Stomach (tissue), 9 donors: ENCODE data around the gene DICER1. TPM values are rescaled to one million over a fixed set of nuclear protein-coding genes. Genes with fewer than 3 reads are reported as not detected.

Experiments
- DNase-seq, 2 donors: peaks; one replicate each; pipeline versions ENCODE4 v3.0.0 to v3.0.0-alpha.2; 2013 to 2019
- H3K27ac ChIP-seq, 5 donors: fragments of 200-600 bp in 4 of 5; sonication (generic) in 4 of 5; one replicate each; pipeline ENCODE4 v1.5.1; 2013 to 2019; ENCODE audit warnings: mild to moderate bottlenecking in 1 of 5, moderate library complexity in 1 of 5
- H3K27me3 ChIP-seq, 3 donors: fragments of 200-600 bp; sonication (generic); one replicate each; pipeline ENCODE4 v1.5.1; 2017 to 2019; ENCODE audit warnings: mixed run types in 1 of 3
- H3K36me3 ChIP-seq, 4 donors: fragments of 200-600 bp; sonication (generic); 1 replicate in 3 of 4; 2 replicates in 1 of 4; pipeline ENCODE4 v1.5.1; 2016 to 2019
- H3K4me1 ChIP-seq, 4 donors: fragments of 200-600 bp; sonication (generic); one replicate each; pipeline ENCODE4 v1.5.1; 2016 to 2019
- H3K4me3 ChIP-seq, 4 donors: fragments of 200-600 bp; sonication (generic) in 3 of 4; one replicate each; pipeline ENCODE4 v1.5.1; 2016 to 2019; ENCODE audit warnings: mild to moderate bottlenecking in 1 of 4
- H3K9me3 ChIP-seq, 4 donors: fragments of 200-600 bp; sonication (generic); one replicate each; pipeline ENCODE4 v1.5.1; 2016 to 2019
- EP300 ChIP-seq: sonication (generic); formaldehyde crosslinking; IDR thresholded peaks from one replicate; pipeline ENCODE4 v1.6.1; 2017; ENCODE audit warnings: antibody characterized with exemption
- POLR2A ChIP-seq, 4 donors: fragments of 450-650 bp; IDR thresholded peaks; one replicate each; pipeline ENCODE4 v1.6.1; 2016; ENCODE audit warnings: antibody characterized with exemption in 4 of 4, control low read depth in 2 of 4, mild to moderate bottlenecking in 1 of 4, moderate library complexity in 1 of 4
- POLR2AphosphoS5 ChIP-seq, 3 donors: sonication (generic); formaldehyde crosslinking; IDR thresholded peaks; one replicate each; pipeline ENCODE4 v1.6.1; 2016; ENCODE audit warnings: antibody characterized with exemption in 3 of 3
- WGBS, 5 donors: extraction: QIAGEN DNeasy Blood & Tissue Kit in 3 of 5; methylation state at CpG; one replicate each; pipeline versions ENCODE4 v1.1.5 to v1.1.7; 2013 to 2018; 5-methylcytosine and 5-hydroxymethylcytosine counted together
- intact Hi-C: fragments of 100-400 bp; cut with DNase I; formaldehyde crosslinking; loops from one replicate; pipeline ENCODE4 v1.15.1; 2023; ENCODE audit warnings: low total_unique reads
- polyA plus RNA-seq, 3 donors: library from polyadenylated mRNA; stranded (reverse); fragments of 200-250 nt; gene quantifications; one replicate each; pipeline ENCODE4 v1.2.3, GENCODE V29; 2013
- total RNA-seq, 5 donors: library from RNA; depleted of rRNA; stranded (reverse); fragments of >200 nt; gene quantifications; one replicate each; pipeline versions ENCODE4 v1.1.0 to v1.2.3, GENCODE V29; 2014 to 2016
- TF ChIP-seq, protein P1 (sequence below), 7 experiments: fragments of 450-650 bp in 4 of 7; fragments of 200-600 bp in 3 of 7; sonication (generic) in 3 of 7; IDR thresholded peaks; one replicate each; pipeline ENCODE4 v1.5.1; 2016 to 2019; ENCODE audit warnings: antibody characterized with exemption in 7 of 7, control low read depth in 2 of 7, mild to moderate bottlenecking in 1 of 7
- donor health status: healthy with polysubstance abuse.
- donor health status: Bipolar disorder and iron deficiency.
- donor health status: healthy.

Gene DICER1
- total and polyA plus RNA-seq, 8 donors = 6.1 to 104 (median 53.4) TPM

DNA sequence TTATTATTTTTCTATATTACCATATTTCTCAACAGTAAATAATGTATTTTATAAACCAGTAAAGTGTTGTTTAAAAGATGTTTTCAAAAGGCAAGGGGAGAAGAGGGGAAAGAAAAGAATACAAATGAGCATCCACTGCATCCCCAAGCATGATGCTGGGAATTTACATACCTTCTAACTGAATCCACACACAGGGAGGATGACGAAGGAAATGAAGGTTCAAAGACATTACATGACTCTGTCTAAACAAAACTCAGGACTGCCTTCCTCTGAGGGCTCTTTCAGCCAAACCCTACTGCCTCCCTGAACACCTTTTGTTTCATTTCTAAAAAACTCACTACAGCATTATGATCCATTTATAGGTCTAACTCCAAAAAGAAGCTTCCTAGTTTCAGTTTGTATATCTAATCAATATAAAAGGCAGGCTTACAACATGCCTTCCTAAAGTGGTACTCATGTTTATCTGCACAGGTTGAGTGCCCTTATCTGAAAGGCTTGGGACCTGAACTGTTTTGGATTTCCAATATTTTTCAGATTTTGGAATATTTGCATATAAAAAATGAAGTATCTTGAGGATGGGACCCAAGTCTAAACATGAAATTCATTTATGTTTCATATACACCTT, 30.3 kb downstream of the DICER1 start:
- TF ChIP-seq, protein P1, sequence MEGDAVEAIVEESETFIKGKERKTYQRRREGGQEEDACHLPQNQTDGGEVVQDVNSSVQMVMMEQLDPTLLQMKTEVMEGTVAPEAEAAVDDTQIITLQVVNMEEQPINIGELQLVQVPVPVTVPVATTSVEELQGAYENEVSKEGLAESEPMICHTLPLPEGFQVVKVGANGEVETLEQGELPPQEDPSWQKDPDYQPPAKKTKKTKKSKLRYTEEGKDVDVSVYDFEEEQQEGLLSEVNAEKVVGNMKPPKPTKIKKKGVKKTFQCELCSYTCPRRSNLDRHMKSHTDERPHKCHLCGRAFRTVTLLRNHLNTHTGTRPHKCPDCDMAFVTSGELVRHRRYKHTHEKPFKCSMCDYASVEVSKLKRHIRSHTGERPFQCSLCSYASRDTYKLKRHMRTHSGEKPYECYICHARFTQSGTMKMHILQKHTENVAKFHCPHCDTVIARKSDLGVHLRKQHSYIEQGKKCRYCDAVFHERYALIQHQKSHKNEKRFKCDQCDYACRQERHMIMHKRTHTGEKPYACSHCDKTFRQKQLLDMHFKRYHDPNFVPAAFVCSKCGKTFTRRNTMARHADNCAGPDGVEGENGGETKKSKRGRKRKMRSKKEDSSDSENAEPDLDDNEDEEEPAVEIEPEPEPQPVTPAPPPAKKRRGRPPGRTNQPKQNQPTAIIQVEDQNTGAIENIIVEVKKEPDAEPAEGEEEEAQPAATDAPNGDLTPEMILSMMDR (IDR thresholded peaks at IDR 0.05) = no peak
- no peak for TF ChIP-seq POLR2A (IDR thresholded peaks at IDR 0.05)
- TF ChIP-seq EP300 = no peak
- Histone ChIP-seq H3K27me3 (no peaks in the 10 kb centered on the region), H3K9me3 (no peaks in the 10 kb centered on the region), H3K4me1 (peaks cover 0 to 25% (median 16%) of the 10 kb centered on the region in 4 donors), H3K4me3 (no peak overlapping the region), H3K36me3 (peaks cover 4 to 73% (median 67%) of the 10 kb centered on the region in 4 donors), H3K27ac (no peak overlapping the region)
- no peak for DNase-seq
- WGBS, 5 donors = 77 to 85% (median 83%) methylated on average over 1 of the region's 1 CpG
- intact Hi-C loops = no loop called here

DNA sequence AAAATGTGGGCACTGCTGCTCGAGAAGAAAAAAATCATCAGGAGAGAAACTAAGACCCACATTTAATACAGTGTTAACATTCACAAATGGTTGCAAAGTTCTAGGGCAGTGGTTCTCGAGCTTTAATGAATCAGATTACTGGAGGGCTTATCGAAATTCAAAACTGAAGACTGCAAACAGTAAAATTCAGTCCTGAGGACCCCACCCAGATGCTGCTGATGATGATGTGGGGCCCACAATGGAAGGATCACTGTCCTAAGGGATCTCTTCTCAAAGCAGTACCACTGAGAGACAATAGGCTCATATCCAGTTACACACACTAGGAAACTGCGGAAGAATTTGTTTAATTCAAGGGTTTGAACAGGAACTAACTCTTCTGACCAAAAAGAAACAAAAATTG, 31.4 kb downstream of the DICER1 start:
- Histone ChIP-seq H3K36me3 (peaks cover 4 to 68% (median 58%) of the 10 kb centered on the region in 4 donors), H3K27me3 (no peaks in the 10 kb centered on the region), H3K9me3 (no peaks in the 10 kb centered on the region), H3K27ac (no peak overlapping the region), H3K4me3 (no peak overlapping the region), H3K4me1 (peaks cover 0 to 25% (median 16%) of the 10 kb centered on the region in 4 donors)
- WGBS, 5 donors = 80 to 88% (median 85%) methylated on average over 4 of the region's 4 CpGs
- no peak for DNase-seq
- intact Hi-C loops = no loop called here
- TF ChIP-seq, protein P1 (IDR thresholded peaks at IDR 0.05) = no peak
- TF ChIP-seq POLR2AphosphoS5 (IDR thresholded peaks at IDR 0.05) (no peak), EP300 (no peak), POLR2A (IDR thresholded peaks at IDR 0.05) (no peak)

DNA sequence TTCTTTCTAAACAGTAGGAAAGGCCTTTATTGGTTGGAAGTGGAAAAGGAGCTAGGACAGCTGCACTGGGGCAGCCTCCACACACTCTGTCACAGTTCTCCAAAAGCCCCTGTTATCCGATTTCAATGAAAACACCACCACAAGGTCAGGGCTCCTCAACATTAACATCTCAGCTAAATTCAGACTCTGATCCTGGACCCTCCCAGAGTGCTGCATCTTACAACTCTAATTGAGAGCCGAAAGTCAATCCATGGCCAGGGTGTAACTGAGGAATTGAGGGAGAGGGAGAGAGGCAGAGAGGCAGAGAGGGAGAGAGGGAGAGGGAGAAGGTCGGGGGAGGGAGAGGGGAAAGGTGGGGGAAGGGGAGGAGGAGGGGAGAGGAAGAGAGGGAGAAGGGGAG, 32.1 kb downstream of the DICER1 start:
- DNase-seq = no peak
- Histone ChIP-seq H3K27me3 (no peaks in the 10 kb centered on the region), H3K36me3 (peaks cover 4 to 68% (median 51%) of the 10 kb centered on the region in 4 donors), H3K4me3 (no peak overlapping the region), H3K9me3 (no peaks in the 10 kb centered on the region), H3K4me1 (peaks cover 0 to 25% (median 16%) of the 10 kb centered on the region in 4 donors), H3K27ac (no peak overlapping the region)
- intact Hi-C loops = no loop called here
- TF ChIP-seq, protein P1 (IDR thresholded peaks at IDR 0.05) = no peak
- no peak for TF ChIP-seq EP300
- TF ChIP-seq POLR2AphosphoS5 (IDR thresholded peaks at IDR 0.05) = no peak
- TF ChIP-seq POLR2A (IDR thresholded peaks at IDR 0.05) = no peak
- WGBS, 5 donors = 72 to 86% (median 85%) methylated on average over 2 to 3 of the region's 3 CpGs

DNA sequence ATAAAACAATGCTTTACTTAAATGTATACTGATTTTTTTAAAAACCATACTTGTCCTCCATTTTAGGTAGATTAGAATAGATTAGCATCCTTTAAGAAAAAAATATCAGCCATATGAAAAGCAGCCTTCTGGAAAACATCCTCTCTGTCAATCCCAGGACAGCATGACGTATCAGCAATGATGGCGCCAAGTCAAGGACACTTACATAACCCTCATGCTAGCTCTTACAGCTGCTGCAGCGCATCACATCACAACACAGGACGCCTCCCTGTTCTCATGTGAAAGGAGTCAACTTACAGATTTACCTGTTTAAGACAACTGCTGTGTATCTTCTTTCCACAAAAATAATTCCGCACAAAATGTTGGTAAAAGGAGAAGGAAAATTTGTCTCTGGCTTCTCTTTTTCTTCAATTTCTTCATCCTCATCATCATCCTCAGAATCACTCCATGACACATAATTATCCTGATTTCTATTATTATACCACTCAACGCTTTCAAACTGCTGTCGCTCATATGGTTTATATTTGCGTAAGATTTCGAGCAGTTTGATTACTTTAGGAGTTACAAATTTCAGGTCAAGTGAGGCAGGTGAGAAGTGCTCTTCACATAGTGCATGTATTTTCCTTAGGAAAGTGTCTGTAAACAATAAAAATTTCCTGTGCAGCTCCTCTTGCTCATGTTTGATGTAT, 33.3 kb downstream of the DICER1 start:
- peaks cover 4 to 58% (median 41%) of the 10 kb centered on the region in 4 donors for H3K36me3 ChIP-seq
- peaks cover 0 to 20% (median 14%) of the 10 kb centered on the region in 4 donors for H3K4me1 ChIP-seq
- no peak overlapping the region for H3K4me3 ChIP-seq
- intact Hi-C loops = no loop called here
- no peaks in the 10 kb centered on the region for H3K9me3 ChIP-seq
- H3K27me3 ChIP-seq = no peaks in the 10 kb centered on the region
- TF ChIP-seq, protein P1 (IDR thresholded peaks at IDR 0.05) = no peak
- TF ChIP-seq POLR2AphosphoS5 (IDR thresholded peaks at IDR 0.05) (no peak), EP300 (no peak), POLR2A (IDR thresholded peaks at IDR 0.05) (no peak)
- WGBS, 5 donors = 89 to 95% (median 94%) methylated on average over 9 of the region's 9 CpGs
- no peak overlapping the region for H3K27ac ChIP-seq
- DNase-seq = no peak
